Measurements from ENCODE around the gene CUL4A.

CUL4A gene

DNA sequence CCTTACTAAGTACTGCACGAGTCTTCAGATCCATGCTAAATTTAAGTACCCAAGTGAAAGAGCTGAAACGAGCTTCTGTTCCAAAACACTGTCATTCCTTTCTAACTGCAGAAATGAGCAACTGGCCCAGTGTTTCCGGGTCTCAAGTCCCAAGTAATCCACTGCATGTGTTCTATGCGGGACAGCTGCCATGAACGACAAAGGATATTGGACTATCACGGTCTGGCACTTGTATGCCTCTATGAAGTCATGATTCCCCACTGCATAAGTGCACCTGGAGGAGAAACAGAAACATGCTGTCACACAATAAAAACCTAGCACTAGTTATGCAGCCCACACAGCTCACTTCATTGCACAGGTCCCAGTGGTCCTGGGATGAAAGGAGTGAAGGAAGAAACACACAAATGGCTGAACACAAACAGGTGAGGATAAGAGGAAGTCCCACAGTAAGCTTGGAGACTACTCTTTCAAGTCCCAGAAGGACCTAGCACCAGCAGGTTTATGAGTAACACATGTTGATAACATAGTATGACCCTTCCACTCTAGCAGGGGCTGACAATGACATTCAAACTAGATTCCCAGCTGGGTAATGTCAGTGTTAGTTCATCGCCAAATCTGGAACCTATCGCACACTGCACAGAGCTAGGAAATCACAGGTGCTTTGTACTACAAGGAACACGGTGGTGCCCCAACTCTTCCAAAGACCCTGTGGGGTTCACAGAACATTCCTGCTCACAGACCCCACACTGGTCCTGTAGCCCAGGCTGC lies 12.3 kb upstream of the CUL4A start:
- peaks cover 35% of the 10 kb centered on the region for H3K79me2 ChIP-seq (ENCODE audit: control insufficient read depth, low read length)
- H3K4me3 ChIP-seq (ENCODE audit: low read length), result no peak overlapping the region
- no peak overlapping the region for H3K27ac ChIP-seq (ENCODE audit: low read depth, low read length)
- H3K4me1 ChIP-seq (ENCODE audit: control insufficient read depth, low read length), result no peaks in the 10 kb centered on the region
- no peaks in the 10 kb centered on the region for H3K27me3 ChIP-seq (ENCODE audit: control insufficient read depth, low read length)
- no peaks in the 10 kb centered on the region; the same call in 1 of the 2 replicates for H3F3A ChIP-seq (ENCODE audit: control insufficient read depth, insufficient read depth)
- no peaks in the 10 kb centered on the region; the same call in 1 of the 2 replicates for H4K20me1 ChIP-seq (ENCODE audit: control insufficient read depth, insufficient read depth, low read depth, low read length)
- H3K9me3 ChIP-seq (ENCODE audit: control insufficient read depth, insufficient read depth, low read length), result no peaks in the 10 kb centered on the region
- H3K36me3 ChIP-seq (ENCODE audit: control insufficient read depth, low read length), result peaks cover 87% of the 10 kb centered on the region
- no peaks in the 10 kb centered on the region for H3K9me2 ChIP-seq (replicated peaks; ENCODE audit: control insufficient read depth, low read length)
- TF ChIP-seq, protein P1, sequence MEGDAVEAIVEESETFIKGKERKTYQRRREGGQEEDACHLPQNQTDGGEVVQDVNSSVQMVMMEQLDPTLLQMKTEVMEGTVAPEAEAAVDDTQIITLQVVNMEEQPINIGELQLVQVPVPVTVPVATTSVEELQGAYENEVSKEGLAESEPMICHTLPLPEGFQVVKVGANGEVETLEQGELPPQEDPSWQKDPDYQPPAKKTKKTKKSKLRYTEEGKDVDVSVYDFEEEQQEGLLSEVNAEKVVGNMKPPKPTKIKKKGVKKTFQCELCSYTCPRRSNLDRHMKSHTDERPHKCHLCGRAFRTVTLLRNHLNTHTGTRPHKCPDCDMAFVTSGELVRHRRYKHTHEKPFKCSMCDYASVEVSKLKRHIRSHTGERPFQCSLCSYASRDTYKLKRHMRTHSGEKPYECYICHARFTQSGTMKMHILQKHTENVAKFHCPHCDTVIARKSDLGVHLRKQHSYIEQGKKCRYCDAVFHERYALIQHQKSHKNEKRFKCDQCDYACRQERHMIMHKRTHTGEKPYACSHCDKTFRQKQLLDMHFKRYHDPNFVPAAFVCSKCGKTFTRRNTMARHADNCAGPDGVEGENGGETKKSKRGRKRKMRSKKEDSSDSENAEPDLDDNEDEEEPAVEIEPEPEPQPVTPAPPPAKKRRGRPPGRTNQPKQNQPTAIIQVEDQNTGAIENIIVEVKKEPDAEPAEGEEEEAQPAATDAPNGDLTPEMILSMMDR (IDR thresholded peaks at IDR 0.05; ENCODE audit: low read depth, low read length, poor library complexity, severe bottlenecking), result no peak
- TF ChIP-seq EZH2phosphoT487 (IDR thresholded peaks at IDR 0.05; ENCODE audit: borderline replicate concordance, low read length), result no peak
- H3K4me2 ChIP-seq (ENCODE audit: low read length), result no peak overlapping the region

DNA sequence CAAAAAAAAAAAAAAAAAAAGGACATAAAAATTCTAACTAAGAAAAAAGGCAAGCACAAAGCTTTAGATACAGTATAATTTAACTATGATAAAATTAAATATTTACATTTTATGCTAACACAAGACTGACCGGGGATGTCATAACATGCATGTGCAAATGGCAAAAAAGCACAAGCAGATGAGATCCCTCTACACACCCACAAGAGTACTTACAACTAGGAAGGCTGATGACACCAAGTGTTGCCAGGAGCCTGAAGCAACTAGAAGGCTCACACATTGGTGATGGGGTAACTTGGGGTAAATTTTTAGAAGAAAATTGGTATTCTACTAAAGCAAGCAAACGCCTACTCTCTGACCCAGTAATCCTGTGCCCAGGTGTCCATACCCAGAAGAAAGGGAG lies 7.6 kb upstream of the CUL4A start:
- no peak overlapping the region for H3K27ac ChIP-seq (ENCODE audit: low read depth, low read length)
- H3K4me1 ChIP-seq (ENCODE audit: control insufficient read depth, low read length), result peaks cover 29% of the 10 kb centered on the region

DNA sequence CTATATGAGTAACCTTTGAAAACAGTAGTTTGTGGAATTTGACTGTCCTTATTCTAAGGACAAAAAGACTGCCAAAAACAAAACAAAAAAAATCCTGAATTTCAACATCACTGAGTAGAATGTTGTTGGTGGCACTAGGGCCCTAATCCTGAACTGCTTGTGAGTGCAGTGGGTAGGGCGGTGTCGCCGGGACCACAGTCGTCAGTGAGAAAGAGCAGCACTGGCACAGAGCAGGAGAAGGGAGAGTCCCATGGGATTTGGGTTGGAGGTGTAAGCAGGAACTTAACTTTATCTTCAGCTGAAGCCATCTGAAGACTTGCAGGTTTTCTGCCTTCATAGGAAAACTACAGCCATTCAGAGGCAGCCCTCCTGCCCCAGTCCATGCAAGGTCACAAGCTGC lies 6.5 kb upstream of the CUL4A start:
- peaks cover 37% of the 10 kb centered on the region for H3K4me1 ChIP-seq (ENCODE audit: control insufficient read depth, low read length)
- peaks cover 82% of the 10 kb centered on the region for H3K36me3 ChIP-seq (ENCODE audit: control insufficient read depth, low read length)

More for the DNA sequence above, 7.6 kb upstream of the CUL4A start:
- H3K4me3 ChIP-seq (ENCODE audit: low read length), result no peak overlapping the region
- H3K9me2 ChIP-seq (replicated peaks; ENCODE audit: control insufficient read depth, low read length), result no peaks in the 10 kb centered on the region
- peaks cover 12% of the 10 kb centered on the region; the same call in 1 of the 2 replicates for H4K20me1 ChIP-seq (ENCODE audit: control insufficient read depth, insufficient read depth, low read depth, low read length)
- H3K27me3 ChIP-seq (ENCODE audit: control insufficient read depth, low read length), result no peaks in the 10 kb centered on the region
- H3F3A ChIP-seq (ENCODE audit: control insufficient read depth, insufficient read depth), result no peaks in the 10 kb centered on the region; the same call in 1 of the 2 replicates
- H3K79me2 ChIP-seq (ENCODE audit: control insufficient read depth, low read length), result peaks cover 82% of the 10 kb centered on the region
- no peak overlapping the region for H3K4me2 ChIP-seq (ENCODE audit: low read length)
- H3K9me3 ChIP-seq (ENCODE audit: control insufficient read depth, insufficient read depth, low read length), result no peaks in the 10 kb centered on the region
- TF ChIP-seq, protein P1 (IDR thresholded peaks at IDR 0.05; ENCODE audit: low read depth, low read length, poor library complexity, severe bottlenecking), result no peak
- no peak for TF ChIP-seq EZH2phosphoT487 (IDR thresholded peaks at IDR 0.05; ENCODE audit: borderline replicate concordance, low read length)
- peaks cover 85% of the 10 kb centered on the region for H3K36me3 ChIP-seq (ENCODE audit: control insufficient read depth, low read length)

More for the DNA sequence above, 6.5 kb upstream of the CUL4A start:
- Histone ChIP-seq H3K4me2 (ENCODE audit: low read length) (no peak overlapping the region), H3K27me3 (ENCODE audit: control insufficient read depth, low read length) (no peaks in the 10 kb centered on the region), H3F3A (ENCODE audit: control insufficient read depth, insufficient read depth) (no peaks in the 10 kb centered on the region; the same call in 1 of the 2 replicates), H3K27ac (ENCODE audit: low read depth, low read length) (no peak overlapping the region), H3K9me3 (ENCODE audit: control insufficient read depth, insufficient read depth, low read length) (no peaks in the 10 kb centered on the region), H4K20me1 (ENCODE audit: control insufficient read depth, insufficient read depth, low read depth, low read length) (peaks cover 14% of the 10 kb centered on the region; the same call in 1 of the 2 replicates), H3K4me3 (ENCODE audit: low read length) (no peak overlapping the region), H3K9me2 (replicated peaks; ENCODE audit: control insufficient read depth, low read length) (no peaks in the 10 kb centered on the region), H3K79me2 (ENCODE audit: control insufficient read depth, low read length) (peaks cover 92% of the 10 kb centered on the region)
- TF ChIP-seq, protein P1 (IDR thresholded peaks at IDR 0.05; ENCODE audit: low read depth, low read length, poor library complexity, severe bottlenecking), result no peak
- TF ChIP-seq EZH2phosphoT487 (IDR thresholded peaks at IDR 0.05; ENCODE audit: borderline replicate concordance, low read length), result no peak
